Glomerular visceral epithelial cell (primary cell): ENCODE results near the gene C11orf71.
A peak's percentile ranks its signal among the peaks of the same experiment; 100 is the strongest.

Experiments used
- DNase-seq: peaks from one replicate; pipeline ENCODE4 v3.0.0-alpha.2; 2016; ENCODE audit errors: extremely low spot score

The C11orf71 gene

GRCh38 chr11:114400216-114400914 lies at the start of gene C11orf71, which contains the start of gene RBM7:
TSS of gene C11orf71 (minus strand) at chr11:114400511. CDS start at chr11:114400331, 180 bp downstream.
TSS of gene RBM7 (plus strand) at chr11:114400666. CDS start at chr11:114400672, 6 bp downstream.
- peak; percentile 99 for DNase-seq

GRCh38 chr11:114449845-114450244 lies 49.5 kb upstream of the C11orf71 start:
- DNase-seq = no peak

DNA sequence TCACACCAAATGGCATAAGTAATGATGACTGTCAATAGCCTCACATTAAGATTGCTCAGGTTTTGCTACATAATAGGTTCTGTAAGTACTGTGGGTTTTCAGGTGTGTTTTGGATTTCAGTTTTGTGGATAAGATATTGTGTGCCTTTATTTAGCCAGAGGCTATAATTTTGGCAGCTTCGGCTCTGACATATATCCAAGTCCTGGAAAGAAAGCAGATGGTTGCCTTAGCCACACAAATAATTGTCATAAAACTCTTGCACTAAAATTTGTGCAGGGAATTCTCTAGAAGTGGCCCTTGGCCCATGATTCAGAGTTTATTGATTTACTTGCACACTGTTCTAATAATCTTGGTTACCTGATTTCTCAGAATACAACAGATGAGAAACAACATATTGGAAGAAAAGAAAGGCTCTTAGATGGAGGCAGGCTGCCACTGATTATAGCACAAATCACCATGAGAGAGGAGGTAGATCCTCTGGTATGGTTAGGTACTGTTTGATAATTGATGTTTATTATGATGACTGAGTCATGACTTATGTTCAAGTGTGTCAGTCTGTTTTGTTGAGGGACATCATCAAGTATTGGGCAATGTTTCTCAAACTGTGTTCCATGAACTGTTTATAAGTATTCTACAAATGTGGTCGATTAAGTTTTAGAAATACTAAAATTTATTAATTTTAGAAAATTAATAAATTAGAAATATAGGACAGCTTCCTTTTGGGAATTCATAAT lies 48.6 kb upstream of the C11orf71 start:
- no peak for DNase-seq

- no peak for DNase-seq
Measured at GRCh38 chr11:114447892-114448291, 47.6 kb upstream of the C11orf71 start.

DNA sequence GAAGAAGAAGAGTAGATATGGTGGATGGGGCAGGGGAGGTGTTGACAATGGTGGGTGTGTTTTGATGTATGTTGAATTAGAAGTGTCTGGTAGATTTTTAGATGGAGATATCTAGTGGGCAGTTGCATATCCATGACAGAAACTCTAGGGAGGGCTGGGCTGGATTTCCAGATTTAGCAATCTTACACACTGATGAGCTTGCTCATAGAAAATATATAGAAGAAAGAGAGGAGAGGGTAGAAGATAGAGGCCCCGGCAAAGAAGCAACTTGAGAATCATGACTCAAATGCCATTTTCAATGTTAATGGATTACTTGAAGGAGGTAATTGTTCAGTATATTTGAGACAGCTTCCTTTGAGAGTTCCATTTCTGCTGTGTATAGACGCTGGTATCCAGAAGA lies 47.1 kb upstream of the C11orf71 start:
- DNase-seq = no peak

DNA sequence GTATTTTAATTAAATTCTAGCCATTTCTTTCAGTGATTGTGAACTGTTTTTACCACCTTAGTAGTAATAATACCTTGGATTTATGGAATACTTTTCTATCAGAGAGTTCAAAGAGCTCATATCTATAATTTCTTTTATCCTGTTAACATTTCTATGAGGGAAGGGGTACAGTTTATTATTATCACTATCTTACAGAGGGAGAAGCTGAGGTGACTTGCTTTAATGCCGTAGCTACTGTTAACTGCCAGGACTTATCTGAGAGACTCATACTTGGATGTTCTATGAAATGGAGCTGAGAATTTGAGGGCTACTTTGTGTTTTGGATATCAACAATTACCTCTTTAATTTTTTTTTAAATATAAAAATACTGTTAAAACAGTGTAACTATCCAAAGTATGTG lies 42.2 kb upstream of the C11orf71 start:
- no peak for DNase-seq

- DNase-seq = no peak
Measured at GRCh38 chr11:114441921-114442320, 41.6 kb upstream of the C11orf71 start.

- no peak for DNase-seq
Measured at GRCh38 chr11:114440971-114441763, 40.9 kb upstream of the C11orf71 start.

DNA sequence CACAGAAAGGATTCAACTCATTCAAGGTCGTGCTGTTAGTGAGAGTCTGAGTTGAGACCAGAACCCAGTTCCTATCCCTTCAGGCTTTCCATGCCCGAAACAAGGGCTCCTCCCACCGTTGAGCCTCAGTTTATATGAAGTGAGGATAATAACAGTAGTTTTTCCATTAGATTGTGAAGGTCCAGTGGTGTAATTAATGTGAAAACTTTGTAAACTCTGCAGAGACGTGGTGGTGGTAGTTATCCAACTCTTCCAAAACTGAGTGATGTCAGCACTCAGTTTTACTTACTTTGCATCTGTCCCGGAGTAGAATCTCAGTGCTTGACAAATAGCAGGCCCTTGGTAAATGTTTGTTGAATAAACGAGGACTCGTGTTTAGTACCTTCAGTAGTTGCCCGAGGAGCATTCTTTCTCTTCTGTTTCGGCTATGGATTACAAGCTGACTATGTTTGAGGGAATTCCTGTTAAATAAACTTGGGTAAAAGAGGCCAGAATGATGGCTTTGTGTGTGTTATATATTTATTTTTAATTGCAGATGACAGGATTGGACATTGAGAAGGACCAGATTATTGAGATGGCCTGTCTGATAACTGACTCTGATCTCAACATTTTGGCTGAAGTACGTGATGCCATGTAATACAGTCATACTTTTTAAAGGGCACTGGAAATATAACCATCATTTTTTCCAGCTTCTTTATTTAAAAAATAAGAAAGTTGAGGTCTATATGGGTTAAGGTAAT lies 40.0 kb upstream of the C11orf71 start:
- no peak for DNase-seq

GRCh38 chr11:114439229-114440120 lies 39.2 kb upstream of the C11orf71 start, which contains the start of gene REXO2:
TSS of gene REXO2 (plus strand) at chr11:114439467. CDS start at chr11:114439529, 62 bp downstream.
- DNase-seq = peak; percentile 93

DNA sequence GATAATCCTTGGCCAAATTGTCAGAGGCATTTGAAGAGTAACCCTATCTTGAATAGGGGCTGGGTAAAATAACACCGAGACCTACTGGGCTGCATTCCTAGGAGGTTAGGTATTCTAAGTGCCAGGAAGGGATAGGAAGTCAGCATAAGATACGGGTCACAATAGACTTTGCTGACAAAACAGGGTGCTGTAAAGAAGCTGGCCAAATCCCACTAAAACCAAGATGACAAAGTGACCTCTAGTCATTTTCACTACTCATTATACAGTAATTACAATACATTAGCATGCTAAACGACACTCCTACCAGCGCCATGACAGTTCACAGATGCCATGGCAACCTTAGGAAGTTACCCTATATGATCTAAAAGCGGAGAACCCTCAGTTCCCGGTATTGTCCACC lies 38.0 kb upstream of the C11orf71 start:
- peak; percentile 26 for DNase-seq

DNA sequence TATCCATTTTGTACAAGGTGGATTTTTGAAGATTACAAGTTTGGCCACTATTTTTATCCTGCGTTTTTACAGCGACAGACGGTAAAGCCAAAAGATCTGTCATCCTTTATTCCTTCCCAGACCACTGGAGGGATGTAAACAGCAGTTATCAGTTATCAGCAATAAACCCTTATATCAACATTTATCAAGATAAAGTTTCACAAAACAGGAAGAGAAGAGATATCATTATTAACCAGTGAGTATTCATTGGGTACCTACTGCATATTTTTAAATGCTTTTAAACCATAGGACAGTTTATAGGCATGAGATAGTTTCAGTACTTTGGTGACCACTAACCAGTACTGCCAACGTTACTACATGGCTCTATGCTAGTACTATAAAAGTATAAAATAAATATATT lies 33.1 kb upstream of the C11orf71 start:
- DNase-seq = no peak

DNA sequence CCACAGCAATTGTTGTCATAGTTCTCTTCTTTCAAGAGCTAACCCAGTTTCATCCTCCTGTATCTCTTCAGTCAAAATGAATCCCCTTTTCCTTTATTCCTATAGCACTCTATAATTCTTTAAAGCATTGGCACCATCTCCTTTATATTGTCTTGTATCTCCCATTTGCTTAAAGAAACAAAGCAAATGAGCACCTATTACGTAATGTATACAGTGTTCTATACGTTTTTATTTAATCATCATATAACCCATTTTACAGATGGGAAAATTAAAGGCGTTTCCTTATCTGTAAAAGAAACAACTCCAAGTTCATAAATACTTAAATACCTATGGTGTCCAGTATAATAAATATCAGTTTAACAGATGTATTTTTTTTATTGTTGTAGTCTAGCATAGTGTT lies 32.6 kb upstream of the C11orf71 start:
- DNase-seq = no peak

DNA sequence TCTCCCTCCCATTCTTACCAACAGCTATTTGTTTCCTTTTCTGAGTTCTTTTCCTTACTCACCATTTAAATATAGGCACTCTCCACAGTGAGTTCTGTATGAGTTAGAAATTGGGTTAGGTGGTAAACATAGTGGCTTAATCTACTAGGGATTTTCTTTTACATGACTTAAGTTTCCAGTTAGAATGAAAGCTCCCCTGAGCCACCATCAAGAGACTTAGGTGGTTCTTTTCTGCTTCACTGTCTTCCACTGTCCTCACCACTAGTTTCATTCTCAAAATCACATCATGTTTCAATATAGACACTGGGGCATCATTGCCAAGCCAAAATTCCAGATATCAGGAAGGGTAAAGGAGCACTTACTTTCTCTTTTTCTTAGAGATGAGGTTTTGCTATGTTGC lies 30.0 kb upstream of the C11orf71 start:
- no peak for DNase-seq

- DNase-seq = no peak
Measured at GRCh38 chr11:114426280-114426679, 26.0 kb upstream of the C11orf71 start.

- DNase-seq = peak; percentile 60
Measured at GRCh38 chr11:114416441-114416961, 16.2 kb upstream of the C11orf71 start.

DNA sequence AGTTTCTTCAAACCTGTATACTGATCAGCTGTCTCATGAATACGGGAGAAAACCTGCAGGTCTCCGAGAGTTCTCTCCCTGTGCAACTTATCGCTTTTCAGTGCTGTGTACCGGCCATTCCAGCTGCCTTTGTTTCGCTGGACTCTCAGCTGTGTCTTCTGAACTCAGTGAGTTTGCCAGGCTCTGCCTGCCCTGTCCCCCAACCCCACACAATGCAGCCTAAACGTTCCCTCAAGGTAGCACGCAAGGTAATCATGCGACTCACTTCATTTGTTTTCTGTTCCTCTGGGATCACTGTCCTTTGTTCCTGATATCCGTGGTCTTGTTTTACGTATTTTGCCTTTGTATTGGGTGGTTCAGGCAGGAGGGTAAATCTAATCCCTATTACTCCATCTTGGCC lies 13.6 kb upstream of the C11orf71 start:
- no peak for DNase-seq

DNA sequence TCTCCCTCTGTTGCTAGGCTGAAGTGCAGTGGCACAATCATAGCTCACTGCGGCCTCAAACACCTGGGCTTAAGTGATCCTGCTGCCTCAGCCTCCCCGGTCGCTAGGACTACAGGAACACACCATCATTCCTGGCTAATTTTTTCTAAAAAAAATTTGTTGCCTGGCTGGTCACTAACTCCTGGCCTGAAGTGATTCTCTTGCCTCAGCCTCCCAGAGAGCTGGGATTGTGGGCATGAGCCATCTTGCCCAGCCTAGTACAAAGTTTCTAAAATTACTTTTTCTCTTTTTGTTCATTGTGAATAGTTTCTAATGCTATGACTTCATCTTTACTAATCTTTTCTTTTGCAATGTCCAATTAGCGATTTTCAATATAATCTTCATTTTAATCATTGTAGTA lies 12.6 kb upstream of the C11orf71 start:
- no peak for DNase-seq

DNA sequence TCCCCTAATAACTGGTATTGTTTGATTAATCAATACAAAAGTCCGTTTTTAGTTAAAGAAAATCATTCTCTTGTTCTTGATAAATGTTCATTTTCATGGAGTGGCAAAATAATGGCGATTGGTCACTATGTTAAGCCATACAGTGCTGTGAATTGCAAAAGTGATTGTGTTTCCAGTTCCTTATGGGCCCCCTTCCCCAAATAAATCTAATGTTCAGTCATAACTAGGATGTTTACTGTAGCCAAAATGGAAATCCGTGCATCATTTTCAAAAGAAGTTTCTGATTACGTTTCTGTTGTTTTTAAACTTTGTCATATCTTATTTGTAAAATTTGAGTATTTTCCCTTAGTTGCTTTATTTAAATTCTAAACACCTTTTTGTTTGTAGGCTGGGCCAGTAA lies 1.0 kb upstream of the C11orf71 start:
- no peak for DNase-seq

DNA sequence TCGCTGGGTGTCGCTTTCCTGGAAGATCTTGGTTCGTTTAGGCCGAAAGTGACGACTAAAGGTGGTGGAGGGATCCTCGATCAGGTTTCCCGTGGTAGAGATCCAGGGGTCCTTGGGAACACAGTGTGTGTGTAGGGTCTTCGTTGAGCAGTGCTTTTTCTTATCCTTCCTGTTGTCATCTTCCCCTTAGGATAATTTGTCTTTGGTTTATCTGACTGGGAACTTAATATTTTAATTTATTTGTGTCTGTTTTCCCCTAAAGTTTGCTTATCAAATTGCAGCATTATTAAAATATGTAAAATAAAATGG lies 558 bp upstream of the C11orf71 start:
- no peak for DNase-seq
